ENCODE results near the gene ANKRD24.
A peak's percentile ranks its signal among the peaks of the same experiment; 100 is the strongest.

The ANKRD24 gene

GRCh38 chr19:4246767-4247593, 64.5 kb downstream of the ANKRD24 start, which contains the start of gene YJU2:
YJU2 (plus strand) TSS chr19:4247080; CDS start chr19:4247147, 67 bp downstream.
- DNase-seq (ENCODE audit: low spot score): peak; percentile 100
- in situ Hi-C loops (cut with MboI; ENCODE audit: low pct_unique_long_range_greater_than_20kb, low sequenced_read_pairs, unreplicated experiment): no loop called here
- TF ChIP-seq, protein P1, sequence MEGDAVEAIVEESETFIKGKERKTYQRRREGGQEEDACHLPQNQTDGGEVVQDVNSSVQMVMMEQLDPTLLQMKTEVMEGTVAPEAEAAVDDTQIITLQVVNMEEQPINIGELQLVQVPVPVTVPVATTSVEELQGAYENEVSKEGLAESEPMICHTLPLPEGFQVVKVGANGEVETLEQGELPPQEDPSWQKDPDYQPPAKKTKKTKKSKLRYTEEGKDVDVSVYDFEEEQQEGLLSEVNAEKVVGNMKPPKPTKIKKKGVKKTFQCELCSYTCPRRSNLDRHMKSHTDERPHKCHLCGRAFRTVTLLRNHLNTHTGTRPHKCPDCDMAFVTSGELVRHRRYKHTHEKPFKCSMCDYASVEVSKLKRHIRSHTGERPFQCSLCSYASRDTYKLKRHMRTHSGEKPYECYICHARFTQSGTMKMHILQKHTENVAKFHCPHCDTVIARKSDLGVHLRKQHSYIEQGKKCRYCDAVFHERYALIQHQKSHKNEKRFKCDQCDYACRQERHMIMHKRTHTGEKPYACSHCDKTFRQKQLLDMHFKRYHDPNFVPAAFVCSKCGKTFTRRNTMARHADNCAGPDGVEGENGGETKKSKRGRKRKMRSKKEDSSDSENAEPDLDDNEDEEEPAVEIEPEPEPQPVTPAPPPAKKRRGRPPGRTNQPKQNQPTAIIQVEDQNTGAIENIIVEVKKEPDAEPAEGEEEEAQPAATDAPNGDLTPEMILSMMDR (IDR thresholded peaks at IDR 0.05; ENCODE audit: extremely low read depth, insufficient read depth, missing control alignments): peak; percentile 56

DNA sequence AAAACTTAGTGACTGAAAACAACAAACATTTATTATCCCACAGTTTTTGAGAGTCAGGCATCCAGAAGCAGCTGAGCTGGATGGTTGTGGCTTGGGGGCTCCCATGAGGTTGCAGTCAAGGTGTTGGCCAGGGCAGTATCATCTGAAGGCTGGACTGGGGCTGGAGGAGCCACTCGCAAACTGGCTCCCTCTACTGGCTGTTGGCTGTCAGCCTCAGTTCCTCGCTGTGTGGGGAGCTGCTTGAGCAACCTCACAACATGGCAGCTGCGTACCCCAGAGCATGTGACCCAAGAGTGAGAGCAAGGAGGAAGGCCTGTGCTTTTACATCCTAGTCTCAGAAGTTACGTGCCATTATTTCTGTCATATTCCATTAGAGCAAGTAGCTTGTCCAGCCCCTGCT, 74.1 kb downstream of the ANKRD24 start:
- in situ Hi-C loops (cut with MboI; ENCODE audit: low pct_unique_long_range_greater_than_20kb, low sequenced_read_pairs, unreplicated experiment): no loop called here
- no peak for DNase-seq (ENCODE audit: low spot score)

GRCh38 chr19:4257025-4257424, 74.5 kb downstream of the ANKRD24 start:
- in situ Hi-C loops (cut with MboI; ENCODE audit: low pct_unique_long_range_greater_than_20kb, low sequenced_read_pairs, unreplicated experiment): no loop called here
- no peak for DNase-seq (ENCODE audit: low spot score)
- TF ChIP-seq, protein P1 (IDR thresholded peaks at IDR 0.05; ENCODE audit: extremely low read depth, insufficient read depth, missing control alignments): no peak

More for the DNA sequence above, 74.1 kb downstream of the ANKRD24 start:
- TF ChIP-seq, protein P1 (IDR thresholded peaks at IDR 0.05; ENCODE audit: extremely low read depth, insufficient read depth, missing control alignments): peak; percentile 32

GRCh38 chr19:4258181-4258580, 75.7 kb downstream of the ANKRD24 start:
- in situ Hi-C loops (cut with MboI; ENCODE audit: low pct_unique_long_range_greater_than_20kb, low sequenced_read_pairs, unreplicated experiment): no loop called here
- TF ChIP-seq, protein P1 (IDR thresholded peaks at IDR 0.05; ENCODE audit: extremely low read depth, insufficient read depth, missing control alignments): no peak
- no peak for DNase-seq (ENCODE audit: low spot score)

DNA sequence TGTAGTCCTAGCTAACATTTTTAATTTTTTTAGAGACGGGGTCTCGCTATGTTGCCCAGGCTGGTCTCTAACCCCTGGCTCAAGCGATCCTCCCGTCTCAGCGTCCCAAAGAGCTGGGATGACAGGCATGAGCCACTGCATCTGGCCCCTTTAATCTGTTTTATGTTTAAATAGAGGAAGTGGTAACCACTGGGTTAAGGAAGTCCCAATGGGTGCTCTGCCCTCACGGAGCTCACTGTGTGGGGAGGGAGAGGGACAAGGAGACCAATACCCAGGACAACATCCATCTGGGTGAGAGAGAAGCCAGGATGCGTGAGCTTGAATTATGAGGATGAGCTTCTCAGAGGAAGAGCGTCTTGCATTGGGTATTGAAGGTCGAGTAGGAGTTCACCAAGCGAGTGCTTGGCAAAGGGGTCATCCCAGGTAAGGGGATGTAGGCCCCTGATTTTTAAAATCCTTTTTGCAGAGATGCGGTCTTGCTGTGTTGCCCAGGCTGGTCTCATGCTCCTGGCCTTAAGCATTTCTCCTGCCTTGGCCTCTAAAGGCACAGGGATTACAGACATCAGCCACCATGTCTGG, 78.2 kb downstream of the ANKRD24 start:
- DNase-seq (ENCODE audit: low spot score): no peak
- in situ Hi-C loops (cut with MboI; ENCODE audit: low pct_unique_long_range_greater_than_20kb, low sequenced_read_pairs, unreplicated experiment): no loop called here

GRCh38 chr19:4264812-4265211, 82.3 kb downstream of the ANKRD24 start:
- in situ Hi-C loops (cut with MboI; ENCODE audit: low pct_unique_long_range_greater_than_20kb, low sequenced_read_pairs, unreplicated experiment): no loop called here
- TF ChIP-seq, protein P1 (IDR thresholded peaks at IDR 0.05; ENCODE audit: extremely low read depth, insufficient read depth, missing control alignments): no peak
- DNase-seq (ENCODE audit: low spot score): no peak

More for the DNA sequence above, 78.2 kb downstream of the ANKRD24 start:
- TF ChIP-seq, protein P1 (IDR thresholded peaks at IDR 0.05; ENCODE audit: extremely low read depth, insufficient read depth, missing control alignments): no peak
